GM12878 (cell line): ENCODE data around the gene SH3BP1. TPM values are rescaled to one million over a fixed set of nuclear protein-coding genes. Genes with fewer than 3 reads are reported as not detected.

Source experiments
- ATAC-seq: fragments of 200-7000 bp; cut with Tn5 transposase; 3 replicates; pipeline ENCODE4 v1.9.1; 2020; ENCODE audit warnings: mild to moderate bottlenecking, moderate library complexity
- BruUV-seq: library from RNA; stranded (reverse); fragments of 400-500 nt; replicated peaks from 2 replicates; lab custom pipeline; 2021; lab: Mats Ljungman, UMichigan
- CTCF ChIA-PET: fragments of 300-600 bp; sonication (Branson Sonifier 250); formaldehyde crosslinking; extraction: SDS; loops from one replicate; lab custom pipeline; 2021; ENCODE audit warnings: inconsistent platforms; lab: Yijun Ruan, JAX
- POLR2A ChIA-PET: fragments of 350-600 bp; formaldehyde crosslinking; extraction: SDS; loops from one replicate; lab custom pipeline; 2021; ENCODE audit warnings: inconsistent platforms; lab: Charles Lee
- RAD21 ChIA-PET: fragments of 300-600 bp; sonication (Branson Sonifier 250); formaldehyde crosslinking; loops from one replicate; lab custom pipeline; 2023; ENCODE audit warnings: antibody characterized with exemption; ENCODE audit not compliant: unreplicated experiment; lab: Charles Lee
- SMC1A ChIA-PET: fragments of 300-600 bp; sonication (Branson Sonifier 250); formaldehyde crosslinking; loops from one replicate; lab custom pipeline; 2023; ENCODE audit not compliant: unreplicated experiment, uncharacterized antibody; lab: Charles Lee
- DNase-seq: peaks from one replicate; pipeline ENCODE4 v3.0.0-alpha.2; 2011; ENCODE audit warnings: low read depth, low spot score
- FAIRE-seq: peaks from 3 replicates; lab custom pipeline; 2011; peaks lifted over from hg19 to GRCh38; lab: Jason Lieb, UNC
- H2AFZ ChIP-seq: 2 replicates; pipeline ENCODE4 v1.6.0; 2011; ENCODE audit warnings: low read depth, low read length, control low read depth; ENCODE audit not compliant: control insufficient read depth
- H3K27ac ChIP-seq: 2 replicates; pipeline ENCODE4 v1.5.1; 2011; ENCODE audit warnings: control low read depth; ENCODE audit not compliant: control insufficient read depth, insufficient read depth
- H3K27me3 ChIP-seq, 2 experiments: replicated peaks in 1 of 2; 2 replicates each; pipeline versions ENCODE4 v1.6.0 to v1.6.1; 2011; ENCODE audit warnings: low read length in 1 of 2; ENCODE audit not compliant: control insufficient read depth in 2 of 2, insufficient read depth in 2 of 2
- H3K36me3 ChIP-seq, 2 experiments: 2 replicates each; pipeline ENCODE4 v1.5.1; 2011; ENCODE audit warnings: low read length in 1 of 2; ENCODE audit not compliant: control insufficient read depth in 2 of 2, insufficient read depth in 2 of 2
- H3K4me1 ChIP-seq: 2 replicates; pipeline ENCODE4 v1.6.1; 2011; ENCODE audit warnings: mild to moderate bottlenecking, low read length, moderate library complexity, mixed read lengths; ENCODE audit not compliant: control insufficient read depth, insufficient read depth
- H3K4me2 ChIP-seq: 2 replicates; pipeline ENCODE4 v1.6.0; 2011; ENCODE audit warnings: control low read depth; ENCODE audit not compliant: control insufficient read depth, insufficient read depth
- H3K4me3 ChIP-seq: fragments of 200-600 bp; sonication (generic); 2 replicates; pipeline ENCODE4 v1.5.1; 2016
- H3K79me2 ChIP-seq: 2 replicates; pipeline ENCODE4 v1.6.0; 2011; ENCODE audit warnings: low read length; ENCODE audit not compliant: control insufficient read depth, insufficient read depth
- H3K9ac ChIP-seq: 2 replicates; pipeline ENCODE4 v1.8.0; 2011; ENCODE audit warnings: low read length, control low read depth, mixed read lengths; ENCODE audit not compliant: control insufficient read depth, insufficient read depth
- H3K9me3 ChIP-seq: replicated peaks from 3 replicates; pipeline ENCODE4 v1.5.1; 2011; ENCODE audit warnings: mild to moderate bottlenecking, low read length; ENCODE audit not compliant: control insufficient read depth, insufficient read depth
- H4K20me1 ChIP-seq: 2 replicates; pipeline ENCODE4 v1.6.0; 2011; ENCODE audit not compliant: control insufficient read depth, insufficient read depth
- BCL3 ChIP-seq: IDR thresholded peaks from 2 replicates; pipeline ENCODE4 v1.6.1; 2011; ENCODE audit warnings: borderline replicate concordance, low read depth, mild to moderate bottlenecking, moderate library complexity, low read length; ENCODE audit not compliant: insufficient read depth, poor library complexity, severe bottlenecking
- CBX3 ChIP-seq: fragments of 200-600 bp; sonication (generic); IDR thresholded peaks from 2 replicates; pipeline ENCODE4 v1.6.1; 2016; ENCODE audit warnings: low read depth, borderline replicate concordance
- EED ChIP-seq: sonication (generic); IDR thresholded peaks from 2 replicates; pipeline ENCODE4 v1.6.1; 2016; ENCODE audit warnings: antibody characterized with exemption, low read depth
- HDGF ChIP-seq: fragments of 450-650 bp; IDR thresholded peaks from 2 replicates; pipeline ENCODE4 v1.6.1; 2016; ENCODE audit warnings: antibody characterized with exemption
- IKZF2 ChIP-seq, 2 experiments: fragments of 450-650 bp; IDR thresholded peaks; 2 replicates each; pipeline ENCODE4 v1.6.1; 2017; ENCODE audit warnings: mild to moderate bottlenecking in 2 of 2, moderate library complexity in 2 of 2
- JUNB ChIP-seq: IDR thresholded peaks from 2 replicates; pipeline ENCODE4 v1.6.1; 2016; ENCODE audit warnings: antibody characterized with exemption, mild to moderate bottlenecking
- KAT2A ChIP-seq: conservative IDR thresholded peaks from 2 replicates; pipeline ENCODE4 v1.6.1; 2011; ENCODE audit warnings: low read depth, low read length; ENCODE audit not compliant: control insufficient read depth
- NFYA ChIP-seq: IDR thresholded peaks from 2 replicates; pipeline ENCODE4 v1.6.1; 2011; ENCODE audit warnings: low read depth, mild to moderate bottlenecking, low read length, improper control_type of control experiment, borderline replicate concordance
- RELB ChIP-seq: fragments of 450-650 bp; IDR thresholded peaks from 2 replicates; pipeline ENCODE4 v1.6.1; 2017; ENCODE audit warnings: low read depth, mild to moderate bottlenecking, moderate library complexity
- SMARCA5 ChIP-seq: fragments of 450-650 bp; IDR thresholded peaks from 2 replicates; pipeline ENCODE4 v1.6.1; 2017; ENCODE audit warnings: mild to moderate bottlenecking
- SRF ChIP-seq, 2 experiments: IDR thresholded peaks; 2 replicates each; pipeline ENCODE4 v1.6.1; 2011; ENCODE audit warnings: low read depth in 2 of 2, low read length in 2 of 2, mild to moderate bottlenecking in 1 of 2, moderate library complexity in 1 of 2
- TCF7 ChIP-seq: IDR thresholded peaks from 2 replicates; pipeline ENCODE4 v1.6.1; 2014; ENCODE audit warnings: antibody characterized with exemption, borderline replicate concordance
- YY1 ChIP-seq: IDR thresholded peaks from 2 replicates; pipeline ENCODE4 v1.6.1; 2011; ENCODE audit warnings: low read depth, mild to moderate bottlenecking, low read length
- ZBED1 ChIP-seq: IDR thresholded peaks from 2 replicates; pipeline ENCODE4 v1.6.1; 2016; ENCODE audit warnings: borderline replicate concordance
- WGBS: methylation state at CpG from one replicate; pipeline ENCODE4 v1.1.6; 2016; ENCODE audit warnings: low lambda C conversion rate; ENCODE audit not compliant: insufficient replicate concordance, insufficient coverage; ENCODE audit errors: missing lambda C conversion rate; 5-methylcytosine and 5-hydroxymethylcytosine counted together
- in situ Hi-C: fragments of 300-500 bp; cut with MboI; formaldehyde crosslinking; loops from 9 replicates; pipeline ENCODE4 v1.14.3; 2018; ENCODE audit warnings: mixed read lengths
- intact Hi-C: fragments of 100-400 bp; cut with micrococcal nuclease; formaldehyde crosslinking; loops from one replicate; pipeline ENCODE4 v1.14.2; 2022; ENCODE audit not compliant: unreplicated experiment
- polyA plus RNA-seq, 11 experiments: library from polyadenylated mRNA; depleted of rRNA in 4 of 11; unstranded in 6 of 11; stranded (reverse) in 5 of 11; fragments of >200 nt; fragmentation: Nextera tagmentation in 4 of 11; fragmentation: Illumina TruSeq in 1 of 11; extraction: Ambion mirVana in 4 of 11; extraction: Trizol in 1 of 11; gene quantifications; 1 replicate in 1 of 11; 2 replicates in 10 of 11; pipeline versions ENCODE4 v1.2.1 to v1.2.3, GENCODE V29; 2011 to 2016; ENCODE audit warnings: inconsistent platforms in 2 of 11, missing spikeins in 2 of 11, low read depth in 1 of 11
- total RNA-seq, 4 experiments: library from RNA; depleted of rRNA in 3 of 4; stranded (reverse); fragments of >200 nt in 3 of 4; fragmentation: Illumina TruSeq in 1 of 4; extraction: Trizol in 1 of 4; gene quantifications; 2 replicates each; pipeline versions ENCODE4 v1.2.1 to v1.2.3, GENCODE V29; 2013 to 2021

SH3BP1 gene
- total and polyA plus RNA-seq, 10 of the 15 experiments (the other 5 are each of a cell fraction or from before 2014, with no cell fraction given): 0.29 to 70.5 (median 22.5) TPM

GRCh38 chr22:37625737-37626136 lies 13.7 kb upstream of the SH3BP1 start:
- Histone ChIP-seq H3K36me3 (peaks cover 17 to 19% of the 10 kb centered on the region in 2 experiments), H3K79me2 (no peaks in the 10 kb centered on the region), H4K20me1 (no peaks in the 10 kb centered on the region), H3K27ac (peak overlapping the region; percentile 36), H3K9ac (no peak overlapping the region), H3K4me3 (no peak overlapping the region), H3K4me1 (peaks cover 27% of the 10 kb centered on the region), H2AFZ (no peak overlapping the region), H3K4me2 (peak overlapping the region; percentile 46; the same call in 1 of the 2 replicates), H3K27me3 (no peaks in the 10 kb centered on the region), H3K9me3 (no peaks in the 10 kb centered on the region)
- WGBS: 81% methylated on average over 14 of the region's 14 CpGs
- TF ChIP-seq JUNB (no peak), HDGF (peak; percentile 75; the same call in 1 of the 2 replicates), TCF7 (no peak)
- ChIA-PET POLR2A (interaction anchor here (0.9 to 5.0 kb wide), 8 partner anchors 8 to 56 kb away, joined by 3 to 45 read pairs (median 11); partner anchors contain the start of genes GGA1, PDXP and SH3BP1), RAD21 (interaction anchor here (0.8 to 7.1 kb wide), 9 partner anchors 9 to 60 kb away, joined by 3 to 76 read pairs (median 14); partner anchors contain the start of genes LGALS1, NOL12, PDXP and SH3BP1), SMC1A (interaction anchor here (0.9 to 5.9 kb wide), 11 partner anchors 8 to 56 kb away, joined by 3 to 69 read pairs (median 6); partner anchors contain the start of genes LGALS1, PDXP and SH3BP1), CTCF (interaction anchor here (1.4 to 14.9 kb wide), 6 partner anchors 8 to 238 kb away, joined by 5 to 275 read pairs (median 104); partner anchors contain the start of genes GGA1, LGALS1, NOL12 and PDXP)
- ATAC-seq (no peak), FAIRE-seq (no peak), DNase-seq (no peak)
- BruUV-seq: no TSS peak
- in situ Hi-C loops: loop anchor here (5.0 kb wide), 1 partner anchor 57 kb away; no protein-coding TSS in a partner anchor
- intact Hi-C loops: no loop called here

- CTCF ChIA-PET: interaction anchor here (4.1 to 14.9 kb wide), 5 partner anchors 8 to 54 kb away, joined by 26 to 275 read pairs (median 146); partner anchors contain the start of genes GGA1, LGALS1, NOL12 and PDXP
- H3K9me3 ChIP-seq: no peaks in the 10 kb centered on the region
- SMC1A ChIA-PET: interaction anchor here (0.9 to 5.9 kb wide), 11 partner anchors 9 to 55 kb away, joined by 3 to 69 read pairs (median 6); partner anchors contain the start of genes LGALS1, PDXP and SH3BP1
- POLR2A ChIA-PET: interaction anchor here (0.9 to 5.0 kb wide), 9 partner anchors 8 to 56 kb away, joined by 3 to 45 read pairs (median 13); partner anchors contain the start of genes GGA1, LGALS1, PDXP and SH3BP1
- no peaks in the 10 kb centered on the region for H3K79me2 ChIP-seq
- in situ Hi-C loops (loop anchor here (5.0 kb wide), 1 partner anchor 56 kb away; no protein-coding TSS in a partner anchor), intact Hi-C loops (no loop called here)
- H3K4me2 ChIP-seq: peak overlapping the region; percentile 46; the same call in 1 of the 2 replicates
- DNase-seq (no peak), FAIRE-seq (no peak), ATAC-seq (peak; percentile 56)
- BruUV-seq: no TSS peak
- H4K20me1 ChIP-seq: no peaks in the 10 kb centered on the region
- WGBS: 83% methylated on average over 11 of the region's 11 CpGs
- no peaks in the 10 kb centered on the region for H3K27me3 ChIP-seq
- no peak overlapping the region for H3K4me3 ChIP-seq
- peak overlapping the region; percentile 36 for H3K27ac ChIP-seq
- peaks cover 27% of the 10 kb centered on the region for H3K4me1 ChIP-seq
- no peak overlapping the region for H3K9ac ChIP-seq
- peaks cover 15 to 17% of the 10 kb centered on the region in 2 experiments for H3K36me3 ChIP-seq
- RAD21 ChIA-PET: interaction anchor here (0.8 to 7.1 kb wide), 10 partner anchors 8 to 60 kb away, joined by 3 to 76 read pairs (median 10); partner anchors contain the start of genes LGALS1, NOL12, PDXP and SH3BP1
- H2AFZ ChIP-seq: no peak overlapping the region
- TF ChIP-seq HDGF (no peak), RELB (peak; percentile 68; the same call in 1 of the 2 replicates), EED (no peak), ZBED1 (no peak), NFYA (no peak), BCL3 (no peak), CBX3 (no peak), KAT2A (no peak), SRF (IDR thresholded peaks at IDR 0.05; ENCODE audit: low read depth in 2 of 2, low read length in 2 of 2) (no peak), YY1 (no peak), IKZF2 (IDR thresholded peaks at IDR 0.05) (no peak), SMARCA5 (no peak)
These were observed 13.3 kb upstream of the SH3BP1 start for GRCh38 chr22:37626144-37626543.
